ENCODE results near the gene SLC37A2. TPM values are rescaled to one million over a fixed set of nuclear protein-coding genes. Genes with fewer than 3 reads are reported as not detected.
A peak's percentile ranks its signal among the peaks of the same experiment; 100 is the strongest.

SLC37A2 gene
- total RNA-seq, 1 donor from 2014 or later: 0.64 TPM

DNA sequence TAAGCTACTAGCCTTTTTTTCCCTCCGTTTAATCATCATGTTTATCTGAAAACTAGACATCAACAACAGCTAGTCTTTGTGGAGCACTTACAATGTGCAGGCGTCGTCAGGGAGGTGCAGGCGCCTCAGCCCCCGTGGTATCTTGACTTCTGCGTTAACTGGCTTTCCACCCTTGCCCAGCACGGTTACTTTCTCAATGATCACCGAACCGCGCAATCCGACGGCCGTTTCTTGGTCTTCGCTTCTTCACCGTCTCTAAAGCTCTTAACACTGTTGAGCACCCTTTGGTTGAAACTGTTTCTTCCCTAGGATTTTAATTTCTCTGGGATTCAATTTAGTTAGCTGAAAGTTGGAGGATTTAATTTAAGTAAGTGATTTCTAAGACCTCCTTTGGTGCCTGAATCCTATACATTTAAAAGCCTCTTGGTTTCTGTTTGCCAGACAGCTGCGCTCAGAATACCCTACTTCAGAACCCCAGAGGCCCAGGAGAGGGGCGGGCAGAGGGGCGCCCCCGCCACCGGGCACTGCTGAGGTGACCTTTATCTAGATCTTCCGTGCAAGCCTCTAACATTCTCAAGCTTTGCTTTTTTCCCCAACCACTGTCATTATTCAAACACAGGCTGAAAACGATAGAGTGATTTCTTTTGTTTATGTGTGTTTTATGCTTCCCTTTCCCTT lies 66.3 kb downstream of the SLC37A2 start:
- Mint-ChIP-seq H3K27me3 (ENCODE audit: unreplicated experiment) (no peaks in the 10 kb centered on the region), H3K36me3 (ENCODE audit: unreplicated experiment) (no peaks in the 10 kb centered on the region), H3K27ac (ENCODE audit: unreplicated experiment) (peak overlapping the region; percentile 83), H3K9me3 (ENCODE audit: unreplicated experiment) (no peaks in the 10 kb centered on the region), H3K4me1 (ENCODE audit: unreplicated experiment) (peaks cover 30% of the 10 kb centered on the region), H3K4me3 (ENCODE audit: unreplicated experiment) (no peak overlapping the region)
- TF ChIP-seq, protein P1, sequence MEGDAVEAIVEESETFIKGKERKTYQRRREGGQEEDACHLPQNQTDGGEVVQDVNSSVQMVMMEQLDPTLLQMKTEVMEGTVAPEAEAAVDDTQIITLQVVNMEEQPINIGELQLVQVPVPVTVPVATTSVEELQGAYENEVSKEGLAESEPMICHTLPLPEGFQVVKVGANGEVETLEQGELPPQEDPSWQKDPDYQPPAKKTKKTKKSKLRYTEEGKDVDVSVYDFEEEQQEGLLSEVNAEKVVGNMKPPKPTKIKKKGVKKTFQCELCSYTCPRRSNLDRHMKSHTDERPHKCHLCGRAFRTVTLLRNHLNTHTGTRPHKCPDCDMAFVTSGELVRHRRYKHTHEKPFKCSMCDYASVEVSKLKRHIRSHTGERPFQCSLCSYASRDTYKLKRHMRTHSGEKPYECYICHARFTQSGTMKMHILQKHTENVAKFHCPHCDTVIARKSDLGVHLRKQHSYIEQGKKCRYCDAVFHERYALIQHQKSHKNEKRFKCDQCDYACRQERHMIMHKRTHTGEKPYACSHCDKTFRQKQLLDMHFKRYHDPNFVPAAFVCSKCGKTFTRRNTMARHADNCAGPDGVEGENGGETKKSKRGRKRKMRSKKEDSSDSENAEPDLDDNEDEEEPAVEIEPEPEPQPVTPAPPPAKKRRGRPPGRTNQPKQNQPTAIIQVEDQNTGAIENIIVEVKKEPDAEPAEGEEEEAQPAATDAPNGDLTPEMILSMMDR (IDR thresholded peaks at IDR 0.05): no peak
- no peak for DNase-seq (ENCODE audit: extremely low spot score, unreplicated experiment)

DNA sequence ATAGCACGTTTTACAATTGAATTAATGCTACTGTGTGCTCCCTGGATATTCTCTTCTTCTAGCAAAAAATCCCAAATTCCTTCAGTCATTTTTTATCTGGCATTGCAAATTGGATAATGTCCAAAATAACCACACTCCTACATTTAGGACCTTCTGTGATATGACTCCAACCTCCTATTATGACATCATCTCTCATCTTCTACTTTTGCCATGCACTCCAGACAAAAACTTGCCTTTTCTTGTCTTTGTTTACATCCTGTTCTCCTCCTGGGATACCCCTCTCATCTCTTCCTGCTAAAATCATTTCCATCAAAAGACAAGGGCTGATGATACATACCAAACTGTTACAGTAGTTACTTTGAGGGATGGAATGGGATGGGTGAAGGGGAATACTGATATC lies 69.0 kb downstream of the SLC37A2 start:
- TF ChIP-seq, protein P1 (IDR thresholded peaks at IDR 0.05): no peak
- no peak for DNase-seq (ENCODE audit: extremely low spot score, unreplicated experiment)
- no peaks in the 10 kb centered on the region for H3K36me3 Mint-ChIP-seq (ENCODE audit: unreplicated experiment)

DNA sequence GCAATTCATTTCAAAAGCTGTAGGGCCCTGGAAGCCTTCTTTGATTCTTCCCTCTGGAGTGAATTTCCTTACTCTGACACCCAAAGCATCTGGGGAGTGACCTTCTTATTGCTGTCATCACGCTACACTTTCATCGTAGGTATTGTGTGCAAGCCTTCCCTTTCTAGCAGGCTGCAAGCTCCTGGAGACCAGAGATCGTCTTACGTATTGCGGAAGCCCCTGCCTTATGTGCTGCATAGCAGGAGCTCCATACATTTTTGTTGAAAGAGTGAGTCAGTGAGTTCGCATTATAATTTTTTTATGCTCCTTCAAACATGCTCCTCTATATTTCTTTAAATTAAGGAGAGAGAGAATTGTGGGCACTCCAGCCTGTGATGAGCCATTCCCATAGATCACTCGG lies 69.5 kb downstream of the SLC37A2 start:
- H3K27ac Mint-ChIP-seq (ENCODE audit: unreplicated experiment): peak overlapping the region; percentile 39
- no peaks in the 10 kb centered on the region for H3K27me3 Mint-ChIP-seq (ENCODE audit: unreplicated experiment)
- H3K9me3 Mint-ChIP-seq (ENCODE audit: unreplicated experiment): no peaks in the 10 kb centered on the region
- H3K4me3 Mint-ChIP-seq (ENCODE audit: unreplicated experiment): no peak overlapping the region
- H3K4me1 Mint-ChIP-seq (ENCODE audit: unreplicated experiment): peaks cover 30% of the 10 kb centered on the region
- TF ChIP-seq, protein P1 (IDR thresholded peaks at IDR 0.05): no peak
- no peak for DNase-seq (ENCODE audit: extremely low spot score, unreplicated experiment)
- no peaks in the 10 kb centered on the region for H3K36me3 Mint-ChIP-seq (ENCODE audit: unreplicated experiment)

More for the DNA sequence above, 69.0 kb downstream of the SLC37A2 start:
- H3K4me3 Mint-ChIP-seq (ENCODE audit: unreplicated experiment): no peak overlapping the region
- no peaks in the 10 kb centered on the region for H3K9me3 Mint-ChIP-seq (ENCODE audit: unreplicated experiment)
- peaks cover 30% of the 10 kb centered on the region for H3K4me1 Mint-ChIP-seq (ENCODE audit: unreplicated experiment)
- H3K27ac Mint-ChIP-seq (ENCODE audit: unreplicated experiment): no peak overlapping the region
- no peaks in the 10 kb centered on the region for H3K27me3 Mint-ChIP-seq (ENCODE audit: unreplicated experiment)

GRCh38 chr11:125136001-125136400 lies 72.9 kb downstream of the SLC37A2 start:
- Mint-ChIP-seq H3K27ac (ENCODE audit: unreplicated experiment) (no peak overlapping the region), H3K4me3 (ENCODE audit: unreplicated experiment) (no peak overlapping the region), H3K4me1 (ENCODE audit: unreplicated experiment) (peaks cover 21% of the 10 kb centered on the region), H3K9me3 (ENCODE audit: unreplicated experiment) (no peaks in the 10 kb centered on the region), H3K36me3 (ENCODE audit: unreplicated experiment) (no peaks in the 10 kb centered on the region), H3K27me3 (ENCODE audit: unreplicated experiment) (no peaks in the 10 kb centered on the region)
- DNase-seq (ENCODE audit: extremely low spot score, unreplicated experiment): no peak
- TF ChIP-seq, protein P1 (IDR thresholded peaks at IDR 0.05): no peak

GRCh38 chr11:125138966-125139365 lies 75.9 kb downstream of the SLC37A2 start:
- no peak for DNase-seq (ENCODE audit: extremely low spot score, unreplicated experiment)
- TF ChIP-seq, protein P1 (IDR thresholded peaks at IDR 0.05): no peak
- Mint-ChIP-seq H3K4me3 (ENCODE audit: unreplicated experiment) (no peak overlapping the region), H3K9me3 (ENCODE audit: unreplicated experiment) (no peaks in the 10 kb centered on the region), H3K27ac (ENCODE audit: unreplicated experiment) (no peak overlapping the region), H3K36me3 (ENCODE audit: unreplicated experiment) (no peaks in the 10 kb centered on the region), H3K27me3 (ENCODE audit: unreplicated experiment) (no peaks in the 10 kb centered on the region), H3K4me1 (ENCODE audit: unreplicated experiment) (peaks cover 11% of the 10 kb centered on the region)

All from osteocyte (in vitro differentiated cells).